Activated CD4-positive, CD25-positive, alpha-beta regulatory T cell treated with anti-CD3 and anti-CD28 coated beads, Interleukin-2, amount 50 U/mL, for 72 hours (primary cell): Measurements from ENCODE around the gene DIAPH3.
A peak's percentile ranks its signal among the peaks of the same experiment; 100 is the strongest.
"Not testable (repeated sequence)": the region's sequence is repeated elsewhere in the genome, so short reads cannot be mapped to it uniquely, and the experiment has no call there.

Experiments
- DNase-seq: peaks from one replicate; pipeline ENCODE4 v3.0.0; 2021

The DIAPH3 gene, protein sequence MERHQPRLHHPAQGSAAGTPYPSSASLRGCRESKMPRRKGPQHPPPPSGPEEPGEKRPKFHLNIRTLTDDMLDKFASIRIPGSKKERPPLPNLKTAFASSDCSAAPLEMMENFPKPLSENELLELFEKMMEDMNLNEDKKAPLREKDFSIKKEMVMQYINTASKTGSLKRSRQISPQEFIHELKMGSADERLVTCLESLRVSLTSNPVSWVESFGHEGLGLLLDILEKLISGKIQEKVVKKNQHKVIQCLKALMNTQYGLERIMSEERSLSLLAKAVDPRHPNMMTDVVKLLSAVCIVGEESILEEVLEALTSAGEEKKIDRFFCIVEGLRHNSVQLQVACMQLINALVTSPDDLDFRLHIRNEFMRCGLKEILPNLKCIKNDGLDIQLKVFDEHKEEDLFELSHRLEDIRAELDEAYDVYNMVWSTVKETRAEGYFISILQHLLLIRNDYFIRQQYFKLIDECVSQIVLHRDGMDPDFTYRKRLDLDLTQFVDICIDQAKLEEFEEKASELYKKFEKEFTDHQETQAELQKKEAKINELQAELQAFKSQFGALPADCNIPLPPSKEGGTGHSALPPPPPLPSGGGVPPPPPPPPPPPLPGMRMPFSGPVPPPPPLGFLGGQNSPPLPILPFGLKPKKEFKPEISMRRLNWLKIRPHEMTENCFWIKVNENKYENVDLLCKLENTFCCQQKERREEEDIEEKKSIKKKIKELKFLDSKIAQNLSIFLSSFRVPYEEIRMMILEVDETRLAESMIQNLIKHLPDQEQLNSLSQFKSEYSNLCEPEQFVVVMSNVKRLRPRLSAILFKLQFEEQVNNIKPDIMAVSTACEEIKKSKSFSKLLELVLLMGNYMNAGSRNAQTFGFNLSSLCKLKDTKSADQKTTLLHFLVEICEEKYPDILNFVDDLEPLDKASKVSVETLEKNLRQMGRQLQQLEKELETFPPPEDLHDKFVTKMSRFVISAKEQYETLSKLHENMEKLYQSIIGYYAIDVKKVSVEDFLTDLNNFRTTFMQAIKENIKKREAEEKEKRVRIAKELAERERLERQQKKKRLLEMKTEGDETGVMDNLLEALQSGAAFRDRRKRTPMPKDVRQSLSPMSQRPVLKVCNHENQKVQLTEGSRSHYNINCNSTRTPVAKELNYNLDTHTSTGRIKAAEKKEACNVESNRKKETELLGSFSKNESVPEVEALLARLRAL

GRCh38 chr13:60163478-60164233 lies at the start of gene DIAPH3:
TSS of gene DIAPH3 (minus strand) at chr13:60163928. CDS start at chr13:60163766, 162 bp downstream.
- DNase-seq = peak; percentile 94

DNA sequence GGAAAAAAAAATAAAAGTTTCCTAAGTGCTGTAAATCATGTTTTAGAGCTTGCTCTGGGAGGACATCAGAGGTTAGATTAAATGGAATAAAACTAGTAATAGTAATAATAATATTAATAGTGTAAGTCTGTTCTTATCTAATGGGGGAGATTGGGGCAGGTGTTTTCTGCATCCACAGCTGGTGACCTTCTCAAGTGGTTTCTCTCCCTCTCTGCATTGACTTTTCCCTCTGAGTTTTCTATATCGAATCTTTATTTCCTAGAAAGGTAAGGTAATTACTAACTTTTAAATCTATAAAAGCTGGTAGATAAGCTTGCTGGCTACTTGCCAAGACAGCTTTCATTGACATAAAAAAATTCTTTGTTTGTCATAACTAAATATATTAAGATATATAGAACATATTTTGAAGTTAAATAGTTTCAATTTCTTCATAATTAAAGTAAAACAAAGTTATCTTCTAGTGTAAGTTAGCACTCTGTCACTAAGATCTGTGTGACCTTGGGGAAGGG lies 49.6 kb upstream of the DIAPH3 start:
- no peak for DNase-seq

DNA sequence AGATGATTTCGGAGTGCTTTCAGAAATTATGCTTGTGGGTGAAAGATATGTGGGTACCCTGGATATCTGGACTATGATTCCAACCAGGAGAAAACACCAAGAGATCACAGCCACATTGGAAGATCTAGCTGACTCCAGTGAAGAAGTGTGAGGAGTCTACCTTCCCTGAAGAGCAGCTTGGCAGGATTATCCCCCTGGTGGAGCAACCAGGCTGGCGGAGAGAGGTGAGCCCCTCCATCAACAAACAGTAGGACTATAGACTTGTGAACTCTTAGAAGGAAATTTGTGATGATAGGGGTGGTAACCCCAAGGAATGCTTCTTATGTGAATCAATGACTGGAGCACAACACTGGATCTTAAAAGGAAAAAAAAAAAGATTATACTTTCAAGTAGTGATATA lies 47.8 kb upstream of the DIAPH3 start:
- no peak for DNase-seq

DNA sequence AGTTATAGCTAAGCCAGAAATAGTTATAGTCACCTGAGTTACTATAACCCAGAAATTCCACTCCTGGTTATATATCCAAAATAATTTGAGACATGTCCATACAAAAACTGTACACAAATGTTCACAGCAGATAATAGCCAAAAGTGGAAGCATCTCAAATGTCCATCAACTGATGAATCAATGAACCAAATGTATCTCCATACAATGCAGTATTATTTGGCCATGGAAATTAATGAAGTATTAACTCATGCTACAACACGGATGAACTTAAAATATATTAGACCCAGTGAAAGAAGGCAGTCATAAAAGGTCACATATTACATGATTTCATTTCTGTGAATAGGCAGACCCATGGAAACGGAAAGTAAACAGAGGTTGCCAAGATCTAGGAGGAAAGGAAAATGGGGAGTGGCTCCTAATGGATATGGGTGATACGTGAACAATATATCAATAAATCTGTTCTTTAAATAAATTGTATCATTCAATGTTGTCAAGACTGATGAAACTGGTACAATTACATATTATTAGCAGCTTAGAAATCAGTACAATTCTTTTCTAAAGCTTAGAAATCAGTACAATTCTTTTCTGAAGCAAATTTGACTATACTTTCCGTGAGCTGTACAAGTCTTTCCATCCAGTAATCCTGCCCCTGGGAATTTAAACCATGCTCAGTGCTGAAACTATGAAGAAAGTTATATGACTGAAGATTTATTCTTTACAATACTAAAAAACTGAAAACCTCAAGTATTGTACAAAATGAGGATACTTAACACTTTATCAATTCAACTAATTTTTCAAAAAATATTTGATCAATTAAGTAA lies 47.0 kb upstream of the DIAPH3 start:
- no peak for DNase-seq

GRCh38 chr13:60205499-60205898 lies 41.8 kb upstream of the DIAPH3 start:
- not testable (repeated sequence) for DNase-seq

- DNase-seq = no peak
These were observed 37.6 kb upstream of the DIAPH3 start for GRCh38 chr13:60201286-60201685.

GRCh38 chr13:60195893-60196292 lies 32.2 kb upstream of the DIAPH3 start:
- DNase-seq = not testable (repeated sequence)

- DNase-seq = no peak
These were observed 19.2 kb upstream of the DIAPH3 start for GRCh38 chr13:60182907-60183306.

- no peak for DNase-seq
These were observed 14.6 kb upstream of the DIAPH3 start for GRCh38 chr13:60178327-60178726.

GRCh38 chr13:60175571-60175970 lies 11.8 kb upstream of the DIAPH3 start:
- no peak for DNase-seq

DNA sequence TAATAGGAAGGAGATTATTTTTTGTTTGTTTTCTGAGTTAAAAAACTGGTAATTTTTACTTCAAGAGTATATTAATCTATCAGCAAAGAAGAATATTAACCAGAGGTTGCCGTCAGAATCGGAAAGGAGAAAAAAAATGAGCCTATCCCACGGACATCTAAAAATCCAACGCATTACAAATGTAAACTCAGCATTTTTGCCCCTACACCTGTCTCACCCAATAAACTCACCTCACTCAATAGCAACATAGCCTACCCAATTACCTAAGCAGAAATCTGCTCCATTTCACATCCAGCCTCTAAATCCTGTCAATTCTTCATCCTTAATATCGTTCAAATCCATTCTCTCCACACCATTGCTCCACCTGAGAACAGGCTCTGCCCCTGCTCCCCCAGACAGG lies 10.4 kb upstream of the DIAPH3 start:
- DNase-seq = no peak

DNA sequence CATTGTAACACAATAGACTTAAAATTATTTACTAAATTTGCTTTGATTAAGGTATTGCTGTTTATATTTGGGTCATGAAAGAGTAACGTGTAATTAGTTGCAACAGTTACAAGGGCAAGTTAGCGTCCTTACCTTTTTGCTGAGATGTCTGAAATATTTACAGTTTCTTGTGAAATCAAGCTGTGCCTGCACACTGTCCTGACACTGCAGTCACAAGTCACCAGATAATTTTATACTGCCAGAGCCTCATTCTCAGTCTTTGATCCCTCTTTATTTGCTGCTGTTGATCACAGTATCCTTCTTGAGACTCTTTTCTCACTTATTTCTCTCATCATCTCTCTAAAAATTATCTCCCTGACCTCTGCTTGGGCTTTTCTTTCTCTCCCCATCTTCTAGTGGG lies 8.4 kb upstream of the DIAPH3 start:
- no peak for DNase-seq

GRCh38 chr13:60170414-60170813 lies 6.7 kb upstream of the DIAPH3 start:
- DNase-seq = no peak

- DNase-seq = no peak
These were observed 5.7 kb upstream of the DIAPH3 start for GRCh38 chr13:60169239-60170031.

DNA sequence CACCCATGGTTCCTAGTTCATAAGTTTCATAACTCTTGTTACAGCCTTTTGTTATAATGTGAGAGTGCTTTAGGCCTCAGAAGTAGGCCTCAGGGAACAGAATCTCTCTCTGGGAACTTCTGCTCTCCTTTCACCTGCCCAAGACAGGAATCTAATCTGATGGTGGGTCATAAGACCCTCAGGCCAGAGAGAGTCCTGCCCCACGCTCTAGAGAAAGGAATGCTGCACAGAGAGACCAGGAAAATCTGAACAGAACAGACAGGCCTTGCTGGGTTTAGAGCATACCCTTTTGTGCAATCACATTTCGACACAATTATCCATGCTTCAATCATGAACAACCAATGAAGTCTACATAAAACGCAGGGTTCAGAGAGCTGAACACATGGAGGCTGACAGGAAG lies 3.4 kb upstream of the DIAPH3 start:
- DNase-seq = no peak

- DNase-seq = no peak
These were observed 1.8 kb upstream of the DIAPH3 start for GRCh38 chr13:60165391-60166099.

DNA sequence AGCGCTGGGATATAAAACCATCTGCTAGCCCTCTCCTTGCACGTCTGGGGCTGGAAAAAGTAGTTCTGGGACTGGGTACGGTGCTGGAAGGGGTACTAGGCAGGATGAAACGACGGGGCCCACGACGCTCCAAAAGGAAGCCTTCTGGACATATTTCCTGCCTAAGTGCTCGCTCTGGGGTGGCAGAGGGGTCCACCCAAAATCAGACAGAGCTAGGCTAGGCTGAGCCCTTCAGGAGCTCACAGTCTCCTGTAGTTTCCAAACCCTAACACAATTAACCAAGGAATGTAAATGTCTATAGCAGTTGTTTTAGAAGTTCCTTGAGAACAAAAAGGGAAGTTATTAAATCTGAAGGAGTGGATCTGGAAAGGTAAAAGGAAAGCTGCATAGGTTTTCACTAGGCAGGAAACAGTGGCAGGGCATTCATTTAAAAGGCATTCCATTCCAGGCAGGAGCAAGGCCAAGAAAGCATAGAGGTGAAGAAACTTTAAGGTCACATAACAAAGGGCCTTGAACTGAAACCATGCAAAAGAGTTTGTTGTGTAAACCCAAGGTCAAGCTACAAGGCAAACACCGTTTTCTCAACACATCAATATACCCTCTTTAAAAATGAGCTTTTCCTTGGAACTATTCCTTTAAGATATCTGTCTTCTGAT lies 634 bp upstream of the DIAPH3 start:
- no peak for DNase-seq

DNA sequence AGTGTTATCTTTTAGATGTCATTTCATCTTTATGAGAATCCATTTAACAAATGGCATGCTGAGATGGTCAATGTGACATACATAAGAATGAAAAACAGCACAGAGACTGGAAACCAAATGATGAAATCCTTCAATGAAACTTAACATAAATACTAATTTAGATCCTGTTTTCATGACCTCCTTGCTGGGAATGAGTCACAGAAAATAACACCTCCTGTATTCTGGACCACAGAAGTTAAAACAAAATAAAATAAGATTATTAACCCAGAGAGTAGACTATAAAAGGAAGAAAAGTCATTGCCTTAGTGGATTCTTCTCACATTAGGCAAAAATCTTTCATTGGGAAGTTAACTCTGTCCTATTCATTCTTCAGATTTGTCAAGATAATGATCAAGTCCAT lies 1.6 kb downstream of the DIAPH3 start:
- DNase-seq = no peak

- DNase-seq = no peak
These were observed 5.4 kb downstream of the DIAPH3 start for GRCh38 chr13:60158321-60158801.
